ENCODE results near the gene ST8SIA6.

DNA sequence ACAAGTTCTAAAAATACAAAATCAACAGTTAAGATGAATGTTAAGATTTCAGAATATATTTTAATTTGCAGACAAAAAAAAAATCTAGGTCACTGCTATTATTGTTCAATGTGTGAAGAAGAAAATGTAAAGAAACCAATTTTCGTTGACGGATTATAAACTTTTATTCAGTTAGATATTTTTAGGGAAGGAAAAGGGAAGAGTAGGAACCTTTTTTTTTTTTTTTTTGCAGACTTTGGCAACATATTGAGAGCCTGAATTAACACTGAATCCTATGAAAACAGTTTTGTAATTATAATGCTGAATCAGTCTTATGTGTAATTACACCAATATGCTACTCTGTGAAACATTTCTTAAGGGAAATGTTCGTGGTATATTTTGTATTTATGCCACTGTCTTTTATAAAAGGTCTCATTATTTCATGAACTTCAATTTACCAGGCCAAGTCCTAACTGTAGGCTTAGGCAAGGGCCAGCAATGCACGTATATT lies 106.3 kb downstream of the ST8SIA6 start:
- TF ChIP-seq FOXM1 (IDR thresholded peaks at IDR 0.05; ENCODE audit: borderline replicate concordance, low read depth) (no peak), TAF1 (IDR thresholded peaks at IDR 0.05; ENCODE audit: low read depth) (no peak), EP300 (IDR thresholded peaks at IDR 0.05; ENCODE audit: borderline replicate concordance) (no peak), RAD21 (IDR thresholded peaks at IDR 0.05; ENCODE audit: low read depth) (no peak), YY1 (IDR thresholded peaks at IDR 0.05; ENCODE audit: low read depth) (no peak), CEBPB (IDR thresholded peaks at IDR 0.05) (no peak), TEAD4 (IDR thresholded peaks at IDR 0.05) (no peak), NFIC (IDR thresholded peaks at IDR 0.05) (no peak), TCF12 (IDR thresholded peaks at IDR 0.05; ENCODE audit: low read depth) (no peak), ZBTB7A (IDR thresholded peaks at IDR 0.05; ENCODE audit: low read depth) (no peak), EGR1 (IDR thresholded peaks at IDR 0.05) (no peak)
- TF ChIP-seq, protein P1, sequence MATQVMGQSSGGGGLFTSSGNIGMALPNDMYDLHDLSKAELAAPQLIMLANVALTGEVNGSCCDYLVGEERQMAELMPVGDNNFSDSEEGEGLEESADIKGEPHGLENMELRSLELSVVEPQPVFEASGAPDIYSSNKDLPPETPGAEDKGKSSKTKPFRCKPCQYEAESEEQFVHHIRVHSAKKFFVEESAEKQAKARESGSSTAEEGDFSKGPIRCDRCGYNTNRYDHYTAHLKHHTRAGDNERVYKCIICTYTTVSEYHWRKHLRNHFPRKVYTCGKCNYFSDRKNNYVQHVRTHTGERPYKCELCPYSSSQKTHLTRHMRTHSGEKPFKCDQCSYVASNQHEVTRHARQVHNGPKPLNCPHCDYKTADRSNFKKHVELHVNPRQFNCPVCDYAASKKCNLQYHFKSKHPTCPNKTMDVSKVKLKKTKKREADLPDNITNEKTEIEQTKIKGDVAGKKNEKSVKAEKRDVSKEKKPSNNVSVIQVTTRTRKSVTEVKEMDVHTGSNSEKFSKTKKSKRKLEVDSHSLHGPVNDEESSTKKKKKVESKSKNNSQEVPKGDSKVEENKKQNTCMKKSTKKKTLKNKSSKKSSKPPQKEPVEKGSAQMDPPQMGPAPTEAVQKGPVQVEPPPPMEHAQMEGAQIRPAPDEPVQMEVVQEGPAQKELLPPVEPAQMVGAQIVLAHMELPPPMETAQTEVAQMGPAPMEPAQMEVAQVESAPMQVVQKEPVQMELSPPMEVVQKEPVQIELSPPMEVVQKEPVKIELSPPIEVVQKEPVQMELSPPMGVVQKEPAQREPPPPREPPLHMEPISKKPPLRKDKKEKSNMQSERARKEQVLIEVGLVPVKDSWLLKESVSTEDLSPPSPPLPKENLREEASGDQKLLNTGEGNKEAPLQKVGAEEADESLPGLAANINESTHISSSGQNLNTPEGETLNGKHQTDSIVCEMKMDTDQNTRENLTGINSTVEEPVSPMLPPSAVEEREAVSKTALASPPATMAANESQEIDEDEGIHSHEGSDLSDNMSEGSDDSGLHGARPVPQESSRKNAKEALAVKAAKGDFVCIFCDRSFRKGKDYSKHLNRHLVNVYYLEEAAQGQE (IDR thresholded peaks at IDR 0.05; ENCODE audit: low read depth) = no peak
- TF ChIP-seq, protein P2, sequence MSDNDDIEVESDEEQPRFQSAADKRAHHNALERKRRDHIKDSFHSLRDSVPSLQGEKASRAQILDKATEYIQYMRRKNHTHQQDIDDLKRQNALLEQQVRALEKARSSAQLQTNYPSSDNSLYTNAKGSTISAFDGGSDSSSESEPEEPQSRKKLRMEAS (IDR thresholded peaks at IDR 0.05) = no peak
- TF ChIP-seq, protein P3, sequence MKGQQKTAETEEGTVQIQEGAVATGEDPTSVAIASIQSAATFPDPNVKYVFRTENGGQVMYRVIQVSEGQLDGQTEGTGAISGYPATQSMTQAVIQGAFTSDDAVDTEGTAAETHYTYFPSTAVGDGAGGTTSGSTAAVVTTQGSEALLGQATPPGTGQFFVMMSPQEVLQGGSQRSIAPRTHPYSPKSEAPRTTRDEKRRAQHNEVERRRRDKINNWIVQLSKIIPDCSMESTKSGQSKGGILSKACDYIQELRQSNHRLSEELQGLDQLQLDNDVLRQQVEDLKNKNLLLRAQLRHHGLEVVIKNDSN (IDR thresholded peaks at IDR 0.05) = no peak
